CD4-positive, alpha-beta T cell treated with Interleukin-2 at 100 ng/mL for 4 hours (primary cell): ENCODE results near the gene SMG1.
"Not testable (repeated sequence)": the region's sequence is repeated elsewhere in the genome, so short reads cannot be mapped to it uniquely, and the experiment has no call there.

Experiments used
- DNase-seq: peaks from one replicate; pipeline ENCODE4 v3.0.0-alpha.2; 2020; ENCODE audit warnings: low spot score

The SMG1 gene

GRCh38 chr16:18759598-18760520 lies 166.3 kb downstream of the SMG1 start:
- peak; percentile 75 for DNase-seq

GRCh38 chr16:18757960-18758660 lies 168.1 kb downstream of the SMG1 start:
- not testable (repeated sequence) for DNase-seq

DNA sequence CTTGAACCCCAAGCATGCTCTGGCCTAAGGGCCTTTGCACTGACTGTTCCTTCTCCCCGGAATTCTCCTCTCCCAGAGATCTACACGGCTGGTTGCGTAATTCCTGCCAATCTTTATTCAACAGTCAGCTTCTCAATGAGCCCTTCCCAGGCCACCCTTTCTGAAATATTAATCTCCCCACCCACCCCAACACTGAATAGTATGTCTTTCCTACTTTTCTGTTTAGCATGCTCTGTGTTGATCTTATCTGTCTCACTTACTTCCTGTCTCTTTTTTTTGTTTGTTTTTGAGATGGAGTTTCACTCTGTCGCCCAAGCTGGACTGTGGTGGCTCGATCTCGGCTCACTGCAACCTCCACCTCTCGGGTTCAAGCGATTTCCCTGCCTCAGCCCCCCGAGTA lies 169.6 kb downstream of the SMG1 start:
- DNase-seq: not testable (repeated sequence)
